Natural killer cell (primary cell): ENCODE data around the gene CCNF. TPM values are rescaled to one million over a fixed set of nuclear protein-coding genes. Genes with fewer than 3 reads are reported as not detected.

ENCODE experiments used
- ATAC-seq, 3 donors: fragments of 150-1000 bp in 2 of 3; fragments of 200-7000 bp in 1 of 3; cut with Tn5 transposase; 1 replicate in 1 of 3; 2 replicates in 2 of 3; pipeline ENCODE4 v1.10.0; 2021; ENCODE audit warnings: mild to moderate bottlenecking in 2 of 3, moderate library complexity in 2 of 3
- DNase-seq, 2 donors: peaks; one replicate each; pipeline versions ENCODE4 v3.0.0 to v3.0.0-alpha.2; 2013 to 2021; ENCODE audit warnings: mixed read lengths in 1 of 2
- H3K27ac ChIP-seq: one replicate; pipeline ENCODE4 v1.5.1; 2013; ENCODE audit warnings: mild to moderate bottlenecking, low read length
- H3K27me3 ChIP-seq: one replicate; pipeline ENCODE4 v1.6.1; 2013; ENCODE audit warnings: low read length; ENCODE audit not compliant: control insufficient read depth, insufficient read depth
- H3K36me3 ChIP-seq: one replicate; pipeline ENCODE4 v1.6.1; 2013; ENCODE audit warnings: low read length; ENCODE audit not compliant: control insufficient read depth, insufficient read depth
- H3K4me1 ChIP-seq: one replicate; pipeline ENCODE4 v1.6.1; 2013; ENCODE audit warnings: low read length; ENCODE audit not compliant: control insufficient read depth, insufficient read depth
- H3K4me3 ChIP-seq: one replicate; pipeline ENCODE4 v1.5.1; 2013; ENCODE audit warnings: low read length
- H3K9me3 ChIP-seq: one replicate; pipeline ENCODE4 v1.6.1; 2013; ENCODE audit warnings: low read length; ENCODE audit not compliant: control insufficient read depth, insufficient read depth
- H3K27ac Mint-ChIP-seq, 2 donors: one replicate each; pipeline ENCODE4 v1.8.0; 2022; ENCODE audit warnings: mild to moderate bottlenecking in 2 of 2, mixed read lengths in 2 of 2, moderate library complexity in 1 of 2
- H3K27me3 Mint-ChIP-seq, 2 donors: one replicate each; pipeline ENCODE4 v1.8.0; 2022; ENCODE audit warnings: low read depth in 2 of 2, mixed read lengths in 2 of 2
- H3K36me3 Mint-ChIP-seq: one replicate; pipeline ENCODE4 v1.8.0; 2022; ENCODE audit warnings: mixed read lengths
- H3K4me1 Mint-ChIP-seq, 2 donors: one replicate each; pipeline ENCODE4 v1.8.0; 2022; ENCODE audit warnings: mixed read lengths in 2 of 2
- H3K4me3 Mint-ChIP-seq: one replicate; pipeline ENCODE4 v1.8.0; 2022; ENCODE audit warnings: mild to moderate bottlenecking, moderate library complexity, mixed read lengths
- H3K9me3 Mint-ChIP-seq, 2 donors: one replicate each; pipeline ENCODE4 v1.8.0; 2022; ENCODE audit warnings: mixed read lengths in 2 of 2
- WGBS: methylation state at CpG from one replicate; pipeline ENCODE4 v1.1.7; 2013; ENCODE audit warnings: missing lambda C conversion rate; ENCODE audit not compliant: insufficient coverage; 5-methylcytosine and 5-hydroxymethylcytosine counted together
- intact Hi-C: fragments of 100-400 bp; cut with micrococcal nuclease; formaldehyde crosslinking; loops from one replicate; pipeline ENCODE4 v1.14.2; 2022
- total RNA-seq, 4 donors: library from RNA; stranded (reverse); fragments of 120-200 nt in 1 of 4; gene quantifications; one replicate each; pipeline versions ENCODE4 v1.2.3 to v1.2.4, GENCODE V29; 2013 to 2022
- TF ChIP-seq, protein P1 (sequence below): fragments of 200-600 bp; IDR thresholded peaks from one replicate; pipeline ENCODE4 v1.8.0; 2022; ENCODE audit warnings: antibody characterized with exemption

CCNF gene
- total RNA-seq, 3 donors from 2014 or later (not counting 1 experiment from before 2014, with no cell fraction given), result 7.5 to 14.2 (median 8.4) TPM

GRCh38 chr16:2449118-2449517 lies 19.9 kb downstream of the CCNF start:
- H3K4me3 Mint-ChIP-seq, result no peak overlapping the region
- Histone ChIP-seq H3K4me1 (no peaks in the 10 kb centered on the region), H3K27ac (no peak overlapping the region), H3K4me3 (no peak overlapping the region), H3K9me3 (no peaks in the 10 kb centered on the region), H3K36me3 (peaks cover 43% of the 10 kb centered on the region), H3K27me3 (no peaks in the 10 kb centered on the region)
- no peaks in the 10 kb centered on the region for H3K4me1 Mint-ChIP-seq
- no peak overlapping the region for H3K27ac Mint-ChIP-seq
- no peaks in the 10 kb centered on the region for H3K9me3 Mint-ChIP-seq
- TF ChIP-seq, protein P1, sequence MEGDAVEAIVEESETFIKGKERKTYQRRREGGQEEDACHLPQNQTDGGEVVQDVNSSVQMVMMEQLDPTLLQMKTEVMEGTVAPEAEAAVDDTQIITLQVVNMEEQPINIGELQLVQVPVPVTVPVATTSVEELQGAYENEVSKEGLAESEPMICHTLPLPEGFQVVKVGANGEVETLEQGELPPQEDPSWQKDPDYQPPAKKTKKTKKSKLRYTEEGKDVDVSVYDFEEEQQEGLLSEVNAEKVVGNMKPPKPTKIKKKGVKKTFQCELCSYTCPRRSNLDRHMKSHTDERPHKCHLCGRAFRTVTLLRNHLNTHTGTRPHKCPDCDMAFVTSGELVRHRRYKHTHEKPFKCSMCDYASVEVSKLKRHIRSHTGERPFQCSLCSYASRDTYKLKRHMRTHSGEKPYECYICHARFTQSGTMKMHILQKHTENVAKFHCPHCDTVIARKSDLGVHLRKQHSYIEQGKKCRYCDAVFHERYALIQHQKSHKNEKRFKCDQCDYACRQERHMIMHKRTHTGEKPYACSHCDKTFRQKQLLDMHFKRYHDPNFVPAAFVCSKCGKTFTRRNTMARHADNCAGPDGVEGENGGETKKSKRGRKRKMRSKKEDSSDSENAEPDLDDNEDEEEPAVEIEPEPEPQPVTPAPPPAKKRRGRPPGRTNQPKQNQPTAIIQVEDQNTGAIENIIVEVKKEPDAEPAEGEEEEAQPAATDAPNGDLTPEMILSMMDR, result no peak
- H3K27me3 Mint-ChIP-seq, result no peaks in the 10 kb centered on the region
- DNase-seq (no peak), ATAC-seq (no peak)
- 98% methylated on average over 25 of the region's 25 CpGs for WGBS
- no peaks in the 10 kb centered on the region for H3K36me3 Mint-ChIP-seq
- intact Hi-C loops, result no loop called here

DNA sequence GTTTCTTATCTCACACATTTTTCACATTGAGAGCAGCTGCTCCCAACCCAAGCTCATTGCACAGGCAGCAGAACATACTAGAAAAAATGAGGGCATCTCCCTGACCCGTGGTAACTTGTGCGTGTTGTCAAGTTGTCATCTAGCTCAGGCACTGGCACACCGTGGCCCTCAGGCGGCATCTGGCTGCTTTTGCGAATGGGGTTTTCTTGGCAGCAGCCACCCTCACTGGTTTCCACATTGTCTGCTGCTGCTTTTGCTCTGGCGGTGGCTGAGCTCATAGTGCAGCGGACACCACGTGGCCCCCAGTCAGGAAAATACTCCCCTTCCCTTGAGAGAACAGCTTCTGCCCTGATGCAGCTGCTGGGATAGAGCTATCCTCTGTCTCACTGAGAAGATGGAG lies 21.3 kb downstream of the CCNF start:
- H3K9me3 Mint-ChIP-seq, result no peaks in the 10 kb centered on the region

DNA sequence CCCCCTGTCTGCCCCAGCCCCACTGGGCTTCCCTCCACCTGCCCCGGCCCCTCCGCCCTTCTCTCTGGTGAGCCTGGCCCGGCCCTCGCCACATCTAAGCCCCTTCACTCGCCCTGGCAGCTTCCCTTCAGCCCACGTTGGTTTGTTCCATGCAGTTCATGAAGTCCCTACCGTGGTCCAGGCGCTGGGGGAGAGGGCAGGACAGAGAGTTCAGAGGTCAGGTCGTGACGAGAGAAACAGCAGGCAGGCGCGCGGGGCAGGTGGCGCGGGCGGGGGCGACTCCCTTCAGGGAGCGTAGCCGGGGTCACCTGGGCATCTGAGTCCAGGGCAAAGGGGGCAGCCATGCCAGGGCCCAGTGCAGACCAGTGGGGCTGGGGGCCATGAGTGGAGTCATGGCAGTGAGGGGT lies 21.7 kb downstream of the CCNF start:
- TF ChIP-seq, protein P1, result no peak
- Mint-ChIP-seq H3K9me3 (no peaks in the 10 kb centered on the region), H3K4me1 (no peaks in the 10 kb centered on the region), H3K27ac (no peak overlapping the region), H3K4me3 (no peak overlapping the region), H3K36me3 (no peaks in the 10 kb centered on the region), H3K27me3 (no peaks in the 10 kb centered on the region)
- intact Hi-C loops, result no loop called here
- Histone ChIP-seq H3K4me3 (no peak overlapping the region), H3K27me3 (no peaks in the 10 kb centered on the region), H3K27ac (no peak overlapping the region), H3K9me3 (no peaks in the 10 kb centered on the region), H3K36me3 (peaks cover 35% of the 10 kb centered on the region), H3K4me1 (no peaks in the 10 kb centered on the region)
- WGBS, result 96% methylated on average over 19 of the region's 19 CpGs
- no peak for ATAC-seq
- DNase-seq, result no peak

More for the DNA sequence above, 21.3 kb downstream of the CCNF start:
- Mint-ChIP-seq H3K36me3 (no peaks in the 10 kb centered on the region), H3K4me3 (no peak overlapping the region), H3K27ac (no peak overlapping the region), H3K4me1 (no peaks in the 10 kb centered on the region), H3K27me3 (no peaks in the 10 kb centered on the region)
- Histone ChIP-seq H3K27ac (no peak overlapping the region), H3K9me3 (no peaks in the 10 kb centered on the region), H3K4me1 (no peaks in the 10 kb centered on the region), H3K4me3 (no peak overlapping the region), H3K36me3 (peaks cover 38% of the 10 kb centered on the region), H3K27me3 (no peaks in the 10 kb centered on the region)
- TF ChIP-seq, protein P1, result no peak
- no peak for DNase-seq
- ATAC-seq, result no peak
- intact Hi-C loops, result no loop called here
- WGBS, result 98% methylated on average over 8 of the region's 8 CpGs

DNA sequence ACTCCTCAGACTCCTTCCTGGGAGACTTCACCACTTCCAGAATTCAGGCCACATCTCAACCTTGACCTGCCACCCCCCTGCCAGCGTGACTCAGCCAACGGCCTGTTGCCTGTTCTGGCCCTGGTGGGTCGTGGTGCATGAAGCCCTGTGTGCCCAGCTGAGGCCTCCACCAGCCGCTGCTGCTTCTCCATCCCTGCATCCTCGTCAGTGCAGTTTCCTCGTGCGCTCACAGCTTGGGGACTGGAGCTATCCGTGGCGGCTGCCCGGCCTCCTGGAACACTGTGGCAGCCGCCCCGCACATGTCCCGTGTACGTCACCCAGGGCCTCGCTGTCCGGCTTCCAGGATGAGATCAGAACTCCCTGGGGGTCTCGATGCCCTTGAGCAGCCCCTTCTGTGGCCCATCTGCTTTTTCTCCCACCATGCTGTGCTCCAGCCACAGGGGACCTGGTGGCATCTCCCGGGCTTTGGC lies 22.6 kb downstream of the CCNF start:
- ATAC-seq, result no peak
- DNase-seq, result no peak
- no peak overlapping the region for H3K27ac ChIP-seq
- Mint-ChIP-seq H3K4me1 (no peaks in the 10 kb centered on the region), H3K9me3 (no peaks in the 10 kb centered on the region), H3K27ac (no peak overlapping the region), H3K36me3 (no peaks in the 10 kb centered on the region), H3K4me3 (no peak overlapping the region), H3K27me3 (no peaks in the 10 kb centered on the region)
- 97% methylated on average over 18 of the region's 18 CpGs for WGBS
- peaks cover 33% of the 10 kb centered on the region for H3K36me3 ChIP-seq
- H3K27me3 ChIP-seq, result no peaks in the 10 kb centered on the region
- no peaks in the 10 kb centered on the region for H3K4me1 ChIP-seq
- intact Hi-C loops, result no loop called here
- TF ChIP-seq, protein P1, result no peak
- no peaks in the 10 kb centered on the region for H3K9me3 ChIP-seq
- no peak overlapping the region for H3K4me3 ChIP-seq
